ENCODE data around the gene ARPIN. TPM values are rescaled to one million over a fixed set of nuclear protein-coding genes. Genes with fewer than 3 reads are reported as not detected.
"Not testable (repeated sequence)": the region's sequence is repeated elsewhere in the genome, so short reads cannot be mapped to it uniquely, and the experiment has no call there.

Gene ARPIN
- polyA plus RNA-seq, 2 of the 4 experiments (the other 2 are of a cell fraction): 17.2 to 20.3 TPM

DNA sequence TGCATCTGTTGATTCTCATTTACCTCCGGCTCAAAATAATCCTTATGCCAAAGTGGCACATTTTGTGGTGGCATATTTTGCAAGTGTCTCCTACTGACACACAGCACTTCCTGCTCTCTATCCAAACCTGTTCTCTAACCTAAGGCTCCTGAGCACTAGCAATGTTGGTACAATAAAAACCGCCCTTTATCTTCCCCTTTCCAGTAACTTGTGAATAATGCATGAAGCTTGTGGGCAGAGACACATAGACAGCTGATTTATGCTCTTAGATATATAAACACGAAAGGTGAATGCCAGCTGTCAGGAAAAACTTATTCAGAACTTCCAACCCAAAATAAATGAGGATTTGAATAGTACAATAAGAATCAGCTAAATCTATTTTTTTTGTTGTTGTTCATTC lies 34.6 kb upstream of the ARPIN start:
- TF ChIP-seq CBX8 (IDR thresholded peaks at IDR 0.05): no peak
- no peak for TF ChIP-seq EHMT2 (IDR thresholded peaks at IDR 0.05; ENCODE audit: low read depth)
- TF ChIP-seq POLR2A (IDR thresholded peaks at IDR 0.05; ENCODE audit: low read length): no peak
- TF ChIP-seq MYC (IDR thresholded peaks at IDR 0.05; ENCODE audit: borderline replicate concordance, low read length): no peak
- TF ChIP-seq EP300 (IDR thresholded peaks at IDR 0.05): no peak
- TF ChIP-seq, protein P1, sequence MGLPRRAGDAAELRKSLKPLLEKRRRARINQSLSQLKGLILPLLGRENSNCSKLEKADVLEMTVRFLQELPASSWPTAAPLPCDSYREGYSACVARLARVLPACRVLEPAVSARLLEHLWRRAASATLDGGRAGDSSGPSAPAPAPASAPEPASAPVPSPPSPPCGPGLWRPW (IDR thresholded peaks at IDR 0.05): no peak
- no peak for TF ChIP-seq ESRRA (IDR thresholded peaks at IDR 0.05; ENCODE audit: borderline replicate concordance, low read length)
- TF ChIP-seq MAZ (IDR thresholded peaks at IDR 0.05; ENCODE audit: borderline replicate concordance, low read depth, low read length): no peak
- TF ChIP-seq, protein P2, sequence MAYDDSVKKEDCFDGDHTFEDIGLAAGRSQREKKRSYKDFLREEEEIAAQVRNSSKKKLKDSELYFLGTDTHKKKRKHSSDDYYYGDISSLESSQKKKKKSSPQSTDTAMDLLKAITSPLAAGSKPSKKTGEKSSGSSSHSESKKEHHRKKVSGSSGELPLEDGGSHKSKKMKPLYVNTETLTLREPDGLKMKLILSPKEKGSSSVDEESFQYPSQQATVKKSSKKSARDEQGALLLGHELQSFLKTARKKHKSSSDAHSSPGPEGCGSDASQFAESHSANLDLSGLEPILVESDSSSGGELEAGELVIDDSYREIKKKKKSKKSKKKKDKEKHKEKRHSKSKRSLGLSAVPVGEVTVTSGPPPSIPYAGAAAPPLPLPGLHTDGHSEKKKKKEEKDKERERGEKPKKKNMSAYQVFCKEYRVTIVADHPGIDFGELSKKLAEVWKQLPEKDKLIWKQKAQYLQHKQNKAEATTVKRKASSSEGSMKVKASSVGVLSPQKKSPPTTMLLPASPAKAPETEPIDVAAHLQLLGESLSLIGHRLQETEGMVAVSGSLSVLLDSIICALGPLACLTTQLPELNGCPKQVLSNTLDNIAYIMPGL (CRISPR knock-in tag; IDR thresholded peaks at IDR 0.05; ENCODE audit: borderline replicate concordance): no peak
- no peak for TF ChIP-seq HEYL (CRISPR knock-in tag; IDR thresholded peaks at IDR 0.05)
- no peak for TF ChIP-seq ZNF302 (CRISPR knock-in tag; IDR thresholded peaks at IDR 0.05)
- TF ChIP-seq EHF (CRISPR knock-in tag; IDR thresholded peaks at IDR 0.05): no peak
- TF ChIP-seq RFX5 (IDR thresholded peaks at IDR 0.05): no peak
- no peak overlapping the region for H3K4me2 ChIP-seq
- no peak for FAIRE-seq
- ChIA-PET CTCF (interaction anchor here (0.7 to 1.1 kb wide), 3 partner anchors 10 to 632 kb away, joined by 3 to 4 read pairs (median 4); no protein-coding TSS in a partner anchor), POLR2A (no interaction called here)
- no peak for DNase-seq (ENCODE audit: low read depth in 1 of 2, low spot score in 1 of 2)
- no peak overlapping the region for H3K4me3 ChIP-seq
- WGBS (ENCODE audit: missing lambda C conversion rate): 86% methylated on average over 3 of the region's 3 CpGs
- no peaks in the 10 kb centered on the region for H3K9me3 ChIP-seq
- no peak overlapping the region for H3K27ac ChIP-seq
- no peaks in the 10 kb centered on the region for H3K4me1 ChIP-seq
- ATAC-seq: no peak

DNA sequence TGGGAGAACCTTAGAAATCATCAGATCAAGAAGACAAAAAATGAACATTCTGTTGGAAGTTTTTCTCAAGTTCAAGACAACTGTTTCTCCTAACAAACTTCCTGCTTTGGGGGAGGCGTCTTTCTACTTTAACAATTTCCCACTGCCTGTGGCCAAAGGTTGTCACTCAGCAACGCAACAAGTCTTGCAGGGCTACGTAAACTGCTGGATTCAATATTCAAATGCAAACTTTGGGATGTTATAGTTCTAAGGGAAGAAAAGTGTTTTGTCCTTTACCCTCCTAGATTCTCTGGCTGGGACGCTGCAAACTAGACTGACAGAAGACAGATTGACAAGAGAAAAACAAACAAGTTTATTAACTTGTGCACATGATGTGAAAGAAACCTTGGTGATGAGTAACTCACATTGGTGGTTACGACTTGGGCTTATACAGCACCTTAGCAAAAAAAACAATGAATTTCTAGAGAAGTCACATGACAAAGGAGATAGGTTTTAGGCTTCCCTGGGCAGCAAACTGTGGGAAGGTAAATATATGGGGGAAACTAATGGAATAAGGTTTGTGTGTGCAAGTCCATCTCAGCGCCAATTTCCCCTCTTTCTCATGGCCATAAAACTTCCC lies 34.0 kb upstream of the ARPIN start:
- ATAC-seq (peak in 1 of 2 experiments; percentile 41; a peak in 1 of 6 replicates), FAIRE-seq (no peak), DNase-seq (ENCODE audit: low read depth in 1 of 2, low spot score in 1 of 2) (no peak)
- no peaks in the 10 kb centered on the region for H3K4me1 ChIP-seq
- H3K27ac ChIP-seq: no peak overlapping the region
- ChIA-PET POLR2A (no interaction called here), CTCF (interaction anchor here (0.6 to 1.0 kb wide), 5 partner anchors 11 to 632 kb away, joined by 3 to 4 read pairs (median 3); partner anchors contain the start of gene ARPIN)
- no peak overlapping the region for H3K4me3 ChIP-seq
- WGBS (ENCODE audit: missing lambda C conversion rate): 57% methylated on average over 6 of the region's 6 CpGs
- H3K4me2 ChIP-seq: 0 out of 3 replicates have a peak overlapping the region, but pooled peaks have one; percentile 0
- no peak for TF ChIP-seq PHF8 (IDR thresholded peaks at IDR 0.05; ENCODE audit: borderline replicate concordance, low read depth)
- TF ChIP-seq TFCP2L1 (CRISPR knock-in tag; IDR thresholded peaks at IDR 0.05): no peak
- TF ChIP-seq, protein P3, sequence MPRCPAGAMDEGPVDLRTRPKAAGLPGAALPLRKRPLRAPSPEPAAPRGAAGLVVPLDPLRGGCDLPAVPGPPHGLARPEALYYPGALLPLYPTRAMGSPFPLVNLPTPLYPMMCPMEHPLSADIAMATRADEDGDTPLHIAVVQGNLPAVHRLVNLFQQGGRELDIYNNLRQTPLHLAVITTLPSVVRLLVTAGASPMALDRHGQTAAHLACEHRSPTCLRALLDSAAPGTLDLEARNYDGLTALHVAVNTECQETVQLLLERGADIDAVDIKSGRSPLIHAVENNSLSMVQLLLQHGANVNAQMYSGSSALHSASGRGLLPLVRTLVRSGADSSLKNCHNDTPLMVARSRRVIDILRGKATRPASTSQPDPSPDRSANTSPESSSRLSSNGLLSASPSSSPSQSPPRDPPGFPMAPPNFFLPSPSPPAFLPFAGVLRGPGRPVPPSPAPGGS (IDR thresholded peaks at IDR 0.05): no peak
- TF ChIP-seq MYC (IDR thresholded peaks at IDR 0.05; ENCODE audit: borderline replicate concordance, low read length): no peak
- TF ChIP-seq RFX5 (IDR thresholded peaks at IDR 0.05): no peak
- no peak for TF ChIP-seq FOXS1 (CRISPR knock-in tag; IDR thresholded peaks at IDR 0.05)
- no peak for TF ChIP-seq CBX8 (IDR thresholded peaks at IDR 0.05)
- H3K9me3 ChIP-seq: no peaks in the 10 kb centered on the region

DNA sequence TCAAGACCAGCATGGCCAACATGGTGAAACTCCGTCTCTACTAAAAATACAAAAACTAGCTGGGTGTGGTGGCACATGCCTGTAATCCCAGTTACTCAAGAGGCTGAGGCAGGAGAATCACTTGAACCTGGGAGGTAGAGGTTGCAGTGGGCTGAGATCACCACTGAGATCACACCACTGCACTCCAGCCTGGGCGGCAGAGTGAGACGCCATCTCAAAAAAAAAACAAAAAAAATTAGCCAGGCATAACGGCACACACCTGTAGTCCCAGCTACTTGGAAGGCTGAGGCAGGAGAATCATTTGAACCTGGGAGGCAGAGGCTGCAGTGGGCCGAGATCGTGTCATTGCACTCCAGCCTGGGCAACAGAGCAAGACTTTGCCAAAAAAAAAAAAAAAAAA lies 31.0 kb upstream of the ARPIN start:
- not testable (repeated sequence) for H3K4me3 ChIP-seq; DNase-seq (ENCODE audit: low read depth in 1 of 2, low spot score in 1 of 2); H3K4me2 ChIP-seq; H3K9me3 ChIP-seq; ATAC-seq; H3K4me1 ChIP-seq; FAIRE-seq; H3K27ac ChIP-seq
- ChIA-PET POLR2A (interaction anchor here (0.7 kb wide), 1 partner anchor 961 kb away, joined by 4 read pairs; no protein-coding TSS in a partner anchor), CTCF (interaction anchor here (0.7 to 1.4 kb wide), 2 partner anchors 11 to 28 kb away, joined by 3 read pairs; no protein-coding TSS in a partner anchor)
- 81% methylated on average over 6 of the region's 6 CpGs for WGBS (ENCODE audit: missing lambda C conversion rate)

All from A549 (cell line).